T-cell (primary cell): ENCODE data around the gene SLC26A11. TPM values are rescaled to one million over a fixed set of nuclear protein-coding genes. Genes with fewer than 3 reads are reported as not detected.

ENCODE experiments used
- ATAC-seq, 4 experiments: fragments of 200-7000 bp in 3 of 4; fragments of 150-1000 bp in 1 of 4; cut with Tn5 transposase; replicated peaks in 1 of 4; 1 replicate in 3 of 4; 2 replicates in 1 of 4; pipeline ENCODE4 v1.10.0; 2021; ENCODE audit warnings: moderate library complexity in 3 of 4, mild to moderate bottlenecking in 2 of 4, moderate number of reproducible peaks in 1 of 4
- CTCF ChIA-PET, 2 donors: fragments of 300-600 bp; sonication (Branson Sonifier 250); formaldehyde crosslinking; loops; one replicate each; lab custom pipeline; 2022; ENCODE audit warnings: antibody characterized with exemption in 2 of 2; lab: Charles Lee
- POLR2A ChIA-PET, 2 donors: fragments of 300-600 bp; sonication (Branson Sonifier 250); formaldehyde crosslinking; loops; one replicate each; lab custom pipeline; 2022; ENCODE audit warnings: antibody characterized with exemption in 2 of 2; lab: Charles Lee
- DNase-seq, 35 experiments: peaks; one replicate each; pipeline versions ENCODE4 v3.0.0 to v3.0.0-alpha.2; 2013 to 2023
- H3K27ac ChIP-seq: one replicate; pipeline ENCODE4 v1.5.1; 2013; ENCODE audit warnings: low read length
- H3K27me3 ChIP-seq, 2 experiments: replicated peaks in 1 of 2; 1 replicate in 1 of 2; 2 replicates in 1 of 2; pipeline versions ENCODE4 v1.6.1 to v1.7.0; 2013; ENCODE audit warnings: low read length in 1 of 2, mixed read lengths in 1 of 2; ENCODE audit not compliant: control insufficient read depth in 2 of 2, insufficient read depth in 2 of 2; ENCODE audit errors: extremely low read depth in 1 of 2
- H3K36me3 ChIP-seq, 2 donors: 1 replicate in 1 of 2; 2 replicates in 1 of 2; pipeline versions ENCODE4 v1.6.1 to v1.7.0; 2013; ENCODE audit warnings: low read length in 1 of 2; ENCODE audit not compliant: control insufficient read depth in 2 of 2, insufficient read depth in 1 of 2; ENCODE audit errors: extremely low read depth in 1 of 2
- H3K4me1 ChIP-seq, 2 experiments: 1 replicate in 1 of 2; 2 replicates in 1 of 2; pipeline versions ENCODE4 v1.6.1 to v1.7.0; 2013; ENCODE audit warnings: low read length in 2 of 2, mixed read lengths in 1 of 2; ENCODE audit not compliant: insufficient read depth in 2 of 2, control insufficient read depth in 1 of 2; ENCODE audit errors: extremely low read depth in 1 of 2
- H3K4me3 ChIP-seq, 2 donors: 1 replicate in 1 of 2; 2 replicates in 1 of 2; pipeline versions ENCODE4 v1.5.1 to v1.7.0; 2013; ENCODE audit warnings: mild to moderate bottlenecking in 2 of 2, low read length in 1 of 2, moderate library complexity in 1 of 2; ENCODE audit not compliant: control insufficient read depth in 1 of 2; ENCODE audit errors: extremely low read depth in 1 of 2
- H3K9me3 ChIP-seq: 2 replicates; pipeline ENCODE4 v1.7.0; 2013
- H3K27ac Mint-ChIP-seq, 2 donors: one replicate each; pipeline ENCODE4 v1.8.0; 2020 to 2021; ENCODE audit warnings: mild to moderate bottlenecking in 2 of 2, mixed read lengths in 2 of 2
- H3K27me3 Mint-ChIP-seq, 2 donors: one replicate each; pipeline ENCODE4 v1.8.0; 2021 to 2022; ENCODE audit warnings: mixed read lengths in 2 of 2
- H3K36me3 Mint-ChIP-seq: one replicate; pipeline ENCODE4 v1.8.0; 2021; ENCODE audit warnings: mixed read lengths
- H3K4me1 Mint-ChIP-seq, 3 donors: one replicate each; pipeline ENCODE4 v1.8.0; 2020 to 2022; ENCODE audit warnings: mixed read lengths in 3 of 3, mild to moderate bottlenecking in 1 of 3
- H3K4me3 Mint-ChIP-seq, 3 donors: one replicate each; pipeline ENCODE4 v1.8.0; 2020 to 2022; ENCODE audit warnings: mild to moderate bottlenecking in 3 of 3, mixed read lengths in 3 of 3, moderate library complexity in 3 of 3
- H3K9me3 Mint-ChIP-seq, 3 donors: one replicate each; pipeline ENCODE4 v1.8.0; 2020 to 2022; ENCODE audit warnings: mixed read lengths in 3 of 3
- WGBS: methylation state at CpG from one replicate; pipeline ENCODE4 v1.1.5; 2013; ENCODE audit warnings: missing lambda C conversion rate; ENCODE audit not compliant: insufficient coverage; 5-methylcytosine and 5-hydroxymethylcytosine counted together
- total RNA-seq, 35 experiments: library from RNA in 6 of 35; stranded (reverse) in 6 of 35; fragments of 120-200 nt in 1 of 35; gene quantifications; one replicate each; pipeline versions ENCODE4 v1.2.1 to v1.2.4 and lab custom pipeline; 2013 to 2026

Gene SLC26A11
- total RNA-seq, 5 donors from 2014 or later (not counting 1 experiment from before 2014, with no cell fraction given) = 45.9 to 123 (median 112) TPM

GRCh38 chr17:80259457-80260068, 39.3 kb downstream of the SLC26A11 start:
- H3K27ac ChIP-seq = peak overlapping the region; percentile 90
- H3K4me1 ChIP-seq = peaks cover 15 to 61% of the 10 kb centered on the region in 2 experiments
- ATAC-seq = no peak
- Mint-ChIP-seq H3K27ac (peak overlapping the region; percentile 99), H3K27me3 (no peaks in the 10 kb centered on the region), H3K4me3 (peak overlapping the region; percentile 86 to 96 (median 89)), H3K9me3 (no peaks in the 10 kb centered on the region), H3K4me1 (peaks cover 44 to 67% (median 51%) of the 10 kb centered on the region in 3 donors), H3K36me3 (peaks cover 5% of the 10 kb centered on the region)
- H3K36me3 ChIP-seq = no peaks in the 10 kb centered on the region
- 50% methylated on average over 17 of the region's 18 CpGs for WGBS
- peak in 3 of 35 experiments; percentile 16 to 33 (median 17) for DNase-seq
- ChIA-PET POLR2A (no interaction called here), CTCF (no interaction called here)
- H3K9me3 ChIP-seq = no peaks in the 10 kb centered on the region
- peak overlapping the region; percentile 47 to 54 for H3K4me3 ChIP-seq
- no peaks in the 10 kb centered on the region for H3K27me3 ChIP-seq

DNA sequence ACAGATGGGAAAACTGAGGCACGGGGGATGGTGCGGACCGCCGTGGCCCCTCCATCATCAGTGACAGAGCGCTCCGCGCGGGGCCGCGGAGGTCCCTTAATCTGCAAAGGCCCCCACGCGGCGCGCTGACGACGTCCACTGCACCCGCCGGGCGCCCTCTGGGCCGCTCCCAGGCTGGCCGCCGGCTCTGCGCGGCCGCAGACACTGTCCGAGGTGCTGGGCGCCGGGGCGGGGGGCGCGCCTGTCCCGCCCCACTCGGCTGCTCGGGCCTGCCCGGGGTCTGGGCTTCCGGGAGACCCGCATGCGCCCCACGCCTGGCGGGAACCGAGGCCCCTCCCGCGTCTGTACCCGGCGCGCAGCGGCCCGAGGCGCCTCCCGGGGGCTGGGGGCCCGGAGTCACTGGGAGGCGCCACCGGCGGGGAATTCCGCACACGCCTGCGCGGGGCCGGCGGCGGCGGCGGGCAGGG, 39.9 kb downstream of the SLC26A11 start:
- CTCF ChIA-PET = no interaction called here
- Mint-ChIP-seq H3K27ac (peak overlapping the region; percentile 99), H3K27me3 (no peaks in the 10 kb centered on the region), H3K4me1 (peaks cover 45 to 67% (median 48%) of the 10 kb centered on the region in 3 donors), H3K36me3 (peaks cover 8% of the 10 kb centered on the region), H3K4me3 (peak overlapping the region; percentile 86 to 96 (median 89)), H3K9me3 (no peaks in the 10 kb centered on the region)
- DNase-seq (peak; percentile 51 to 91 (median 73)), ATAC-seq (peak; percentile 47 to 71 (median 52))
- H3K27me3 ChIP-seq = no peaks in the 10 kb centered on the region
- peak overlapping the region; percentile 47 to 54 for H3K4me3 ChIP-seq
- H3K36me3 ChIP-seq = no peaks in the 10 kb centered on the region
- H3K4me1 ChIP-seq = peaks cover 15 to 61% of the 10 kb centered on the region in 2 experiments
- peak overlapping the region; percentile 90 for H3K27ac ChIP-seq
- H3K9me3 ChIP-seq = no peaks in the 10 kb centered on the region
- POLR2A ChIA-PET = no interaction called here
- WGBS = 3% methylated on average over 49 of the region's 63 CpGs

GRCh38 chr17:80260791-80261158, 40.5 kb downstream of the SLC26A11 start, which contains the start of gene RNF213:
TSS of gene RNF213 (plus strand) at chr17:80260852. CDS start at chr17:80263682, 2,830 bp downstream.
- POLR2A ChIA-PET = no interaction called here
- Histone ChIP-seq H3K36me3 (peaks cover 0 to under 1% of the 10 kb centered on the region in 2 donors), H3K4me3 (peak within 1 kb of the TSS; percentile 86 to 92), H3K9me3 (no peaks in the 10 kb centered on the region), H3K27ac (peak within 1 kb of the TSS; percentile 90), H3K4me1 (peaks cover 21 to 62% of the 10 kb centered on the region in 2 experiments), H3K27me3 (no peaks in the 10 kb centered on the region)
- Mint-ChIP-seq H3K4me3 (peak within 1 kb of the TSS; percentile 89 to 96 (median 90)), H3K27me3 (no peaks in the 10 kb centered on the region), H3K4me1 (peaks cover 51 to 66% (median 52%) of the 10 kb centered on the region in 3 donors), H3K27ac (peak within 1 kb of the TSS; percentile 99), H3K9me3 (no peaks in the 10 kb centered on the region), H3K36me3 (peaks cover 10% of the 10 kb centered on the region)
- ATAC-seq (peak; percentile 41 to 58 (median 54)), DNase-seq (peak in 31 of 35 experiments; percentile 24 to 76 (median 42))
- CTCF ChIA-PET = no interaction called here
- under 1% methylated on average over 50 of the region's 54 CpGs for WGBS

DNA sequence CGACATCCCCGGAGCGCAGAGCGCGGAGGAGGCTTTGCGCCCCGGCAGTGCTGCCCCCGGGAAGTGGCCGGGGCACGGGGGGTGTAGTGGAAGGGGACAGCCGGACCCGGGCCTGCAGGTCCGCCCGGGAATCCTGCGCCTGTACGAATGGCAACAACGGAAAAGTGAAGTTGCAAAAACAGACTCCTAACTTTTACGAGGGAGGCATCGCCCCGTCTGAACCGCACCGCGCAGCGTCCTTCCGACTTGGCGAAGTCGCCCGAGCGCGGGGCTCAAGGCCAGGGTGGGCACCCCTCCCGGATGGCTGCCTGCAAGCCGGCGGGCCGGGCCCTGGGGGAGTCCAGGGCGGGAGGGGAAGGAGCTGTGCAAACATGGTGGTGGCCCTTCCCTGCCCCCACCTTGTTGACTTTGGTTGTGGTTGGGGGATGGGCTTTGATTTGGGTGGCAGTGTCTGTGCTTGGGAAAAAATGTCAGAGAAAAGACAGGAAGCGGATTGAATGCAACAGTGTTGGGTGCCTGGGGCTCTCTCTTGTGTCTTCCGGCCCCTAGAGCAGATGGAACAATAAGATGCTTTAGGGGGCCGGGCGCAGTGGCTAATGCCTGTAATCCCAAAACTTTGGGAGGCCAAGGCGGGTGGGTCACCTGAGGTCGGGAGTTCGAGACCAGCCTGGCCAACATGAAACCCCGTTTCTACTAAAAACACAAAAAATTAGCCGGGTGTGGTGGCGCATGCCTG, 41.1 kb downstream of the SLC26A11 start:
- Histone ChIP-seq H3K27me3 (no peaks in the 10 kb centered on the region), H3K36me3 (peaks cover 3 to 6% of the 10 kb centered on the region in 2 donors), H3K4me1 (peaks cover 24 to 66% of the 10 kb centered on the region in 2 experiments), H3K27ac (peak overlapping the region; percentile 89), H3K4me3 (peak overlapping the region; percentile 86 to 92), H3K9me3 (no peaks in the 10 kb centered on the region)
- H3K36me3 Mint-ChIP-seq = peaks cover 13% of the 10 kb centered on the region
- ATAC-seq = peak; percentile 47 to 58 (median 50)
- no peaks in the 10 kb centered on the region for H3K27me3 Mint-ChIP-seq
- H3K27ac Mint-ChIP-seq = peak overlapping the region; percentile 91 to 94
- WGBS = 1% methylated on average over 35 of the region's 45 CpGs
- peak overlapping the region; percentile 86 to 96 (median 90) for H3K4me3 Mint-ChIP-seq
- H3K4me1 Mint-ChIP-seq = peaks cover 55 to 68% (median 56%) of the 10 kb centered on the region in 3 donors
- DNase-seq = peak; percentile 51 to 86 (median 70)
- CTCF ChIA-PET = no interaction called here
- POLR2A ChIA-PET = no interaction called here
- H3K9me3 Mint-ChIP-seq = no peaks in the 10 kb centered on the region

DNA sequence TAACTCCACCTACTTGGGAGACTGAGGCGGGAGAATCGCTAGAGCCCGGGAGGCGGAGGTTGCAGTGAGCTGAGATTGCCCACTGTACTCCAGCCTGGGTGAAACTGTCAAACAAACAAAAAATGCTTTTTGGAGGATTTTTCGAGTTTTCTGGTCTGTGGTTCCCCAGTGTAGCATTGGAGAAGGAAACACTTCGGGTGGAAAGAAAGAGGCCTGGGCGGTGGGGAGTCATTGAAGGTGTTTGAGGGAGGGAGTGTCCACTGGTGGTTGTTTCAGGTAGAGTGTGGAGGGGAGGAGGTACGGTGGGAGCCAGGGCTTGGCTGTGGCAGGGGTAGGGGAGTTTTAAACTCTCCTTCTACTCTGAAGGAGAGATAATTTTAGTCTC, 41.7 kb downstream of the SLC26A11 start:
- Mint-ChIP-seq H3K27me3 (no peaks in the 10 kb centered on the region), H3K4me1 (peaks cover 56 to 69% (median 58%) of the 10 kb centered on the region in 3 donors), H3K4me3 (peak overlapping the region; percentile 86 to 96 (median 90)), H3K36me3 (peaks cover 13% of the 10 kb centered on the region), H3K9me3 (no peaks in the 10 kb centered on the region), H3K27ac (peak overlapping the region; percentile 91 to 94)
- peak overlapping the region; percentile 86 to 92 for H3K4me3 ChIP-seq
- no peaks in the 10 kb centered on the region for H3K9me3 ChIP-seq
- H3K36me3 ChIP-seq = peaks cover 3 to 11% of the 10 kb centered on the region in 2 donors
- no peaks in the 10 kb centered on the region for H3K27me3 ChIP-seq
- H3K4me1 ChIP-seq = peaks cover 24 to 71% of the 10 kb centered on the region in 2 experiments
- ATAC-seq (no peak), DNase-seq (peak in 1 of 35 experiments; percentile 23)
- POLR2A ChIA-PET = no interaction called here
- peak overlapping the region; percentile 89 for H3K27ac ChIP-seq
- CTCF ChIA-PET = no interaction called here
- 8% methylated on average over 8 of the region's 8 CpGs for WGBS

DNA sequence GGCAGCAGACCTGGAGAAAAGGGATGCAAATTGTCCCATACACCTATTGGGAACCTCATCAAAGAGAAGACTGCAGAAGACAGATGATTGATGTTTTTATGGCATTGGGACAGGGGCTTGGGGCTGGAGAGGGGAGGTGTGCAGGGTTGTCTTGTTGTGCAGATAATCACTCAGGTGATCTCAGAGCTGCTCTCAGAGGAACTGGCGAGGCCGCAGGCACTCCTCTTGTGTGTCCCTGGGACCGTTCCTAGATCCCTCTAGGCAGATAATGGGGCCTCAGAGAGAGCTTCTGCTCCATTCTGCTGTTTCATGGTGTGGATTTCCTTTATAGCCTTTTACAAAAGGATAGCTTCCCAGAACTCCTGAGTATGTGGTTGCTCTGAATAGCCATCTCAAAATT, 42.1 kb downstream of the SLC26A11 start:
- no peak for ATAC-seq
- DNase-seq = peak in 1 of 35 experiments; percentile 18
- peaks cover 3 to 11% of the 10 kb centered on the region in 2 donors for H3K36me3 ChIP-seq
- Mint-ChIP-seq H3K36me3 (peaks cover 14% of the 10 kb centered on the region), H3K4me3 (peak overlapping the region; percentile 86 to 96 (median 90)), H3K9me3 (no peaks in the 10 kb centered on the region), H3K4me1 (peaks cover 59 to 71% (median 61%) of the 10 kb centered on the region in 3 donors), H3K27me3 (no peaks in the 10 kb centered on the region), H3K27ac (peak overlapping the region; percentile 91 to 94)
- POLR2A ChIA-PET = no interaction called here
- H3K27me3 ChIP-seq = no peaks in the 10 kb centered on the region
- 64% methylated on average over 2 of the region's 3 CpGs for WGBS
- peaks cover 24 to 75% of the 10 kb centered on the region in 2 experiments for H3K4me1 ChIP-seq
- CTCF ChIA-PET = no interaction called here
- H3K4me3 ChIP-seq = peak overlapping the region; percentile 86 to 92
- H3K27ac ChIP-seq = peak overlapping the region; percentile 89
- no peaks in the 10 kb centered on the region for H3K9me3 ChIP-seq
